ENCODE data around the gene MT1F. TPM values are rescaled to one million over a fixed set of nuclear protein-coding genes. Genes with fewer than 3 reads are reported as not detected.

Gene MT1F
- total RNA-seq, 2 donors from 2014 or later: 3.4 TPM; not detected in 1

- Mint-ChIP-seq H3K4me1 (no peaks in the 10 kb centered on the region), H3K36me3 (ENCODE audit: low read depth) (no peaks in the 10 kb centered on the region), H3K4me3 (no peak overlapping the region), H3K27ac (no peak overlapping the region), H3K27me3 (ENCODE audit: insufficient read depth) (peaks cover 96% of the 10 kb centered on the region), H3K9me3 (no peaks in the 10 kb centered on the region)
- Histone ChIP-seq H3K4me1 (ENCODE audit: control insufficient read depth, insufficient read depth, low read length) (no peaks in the 10 kb centered on the region), H3K36me3 (ENCODE audit: control insufficient read depth, insufficient read depth, low read length) (no peaks in the 10 kb centered on the region), H3K27me3 (ENCODE audit: control insufficient read depth, insufficient read depth, low read length, poor library complexity, severe bottlenecking) (peaks cover 98% of the 10 kb centered on the region), H3K9me3 (ENCODE audit: control insufficient read depth, low read length) (no peaks in the 10 kb centered on the region), H3K4me3 (ENCODE audit: low read length) (no peak overlapping the region), H3K9ac (ENCODE audit: extremely low read depth, low read length, poor library complexity, severe bottlenecking) (no peak overlapping the region), H3K27ac (ENCODE audit: low read depth, low read length) (no peak overlapping the region)
- 96 to 100% methylated on average over 2 of the region's 2 CpGs for WGBS, 2 experiments (ENCODE audit: insufficient coverage in 1 of 2, insufficient read length in 1 of 2)
- TF ChIP-seq CTCF (conservative IDR thresholded peaks at IDR 0.05): no peak
- DNase-seq: no peak
These were observed 8.5 kb upstream of the MT1F start for GRCh38 chr16:56649271-56649670.

- no peak for TF ChIP-seq CTCF (conservative IDR thresholded peaks at IDR 0.05)
- H3K27me3 ChIP-seq (ENCODE audit: control insufficient read depth, insufficient read depth, low read length, poor library complexity, severe bottlenecking): peaks cover 94% of the 10 kb centered on the region
- H3K36me3 ChIP-seq (ENCODE audit: control insufficient read depth, insufficient read depth, low read length): no peaks in the 10 kb centered on the region
- Mint-ChIP-seq H3K36me3 (ENCODE audit: low read depth) (no peaks in the 10 kb centered on the region), H3K4me3 (no peak overlapping the region), H3K9me3 (no peaks in the 10 kb centered on the region), H3K4me1 (no peaks in the 10 kb centered on the region), H3K27ac (no peak overlapping the region), H3K27me3 (ENCODE audit: insufficient read depth) (peaks cover 92% of the 10 kb centered on the region)
- H3K27ac ChIP-seq (ENCODE audit: low read depth, low read length): no peak overlapping the region
- H3K9me3 ChIP-seq (ENCODE audit: control insufficient read depth, low read length): no peaks in the 10 kb centered on the region
- no peak overlapping the region for H3K4me3 ChIP-seq (ENCODE audit: low read length)
- no peak overlapping the region for H3K9ac ChIP-seq (ENCODE audit: extremely low read depth, low read length, poor library complexity, severe bottlenecking)
- 86 to 95% methylated on average over 1 to 3 of the region's 3 CpGs for WGBS, 2 experiments (ENCODE audit: insufficient coverage in 1 of 2, insufficient read length in 1 of 2)
- H3K4me1 ChIP-seq (ENCODE audit: control insufficient read depth, insufficient read depth, low read length): no peaks in the 10 kb centered on the region
- DNase-seq: no peak
These were observed 7.9 kb upstream of the MT1F start for GRCh38 chr16:56649820-56650219.

GRCh38 chr16:56651586-56651985, 6.2 kb upstream of the MT1F start, which contains the start of gene MT1B:
Gene MT1B (plus strand): TSS chr16:56651886. CDS start chr16:56651954, 68 bp downstream.
- Mint-ChIP-seq H3K27me3 (ENCODE audit: insufficient read depth) (peaks cover 85% of the 10 kb centered on the region), H3K4me1 (no peaks in the 10 kb centered on the region), H3K9me3 (no peaks in the 10 kb centered on the region), H3K36me3 (ENCODE audit: low read depth) (no peaks in the 10 kb centered on the region), H3K4me3 (no peak within 1 kb of the TSS), H3K27ac (no peak within 1 kb of the TSS)
- no peaks in the 10 kb centered on the region for H3K4me1 ChIP-seq (ENCODE audit: control insufficient read depth, insufficient read depth, low read length)
- no peak for TF ChIP-seq CTCF (conservative IDR thresholded peaks at IDR 0.05)
- DNase-seq: no peak
- WGBS, 2 experiments (ENCODE audit: insufficient coverage in 1 of 2, insufficient read length in 1 of 2): 82 to 94% methylated on average over 3 to 7 of the region's 7 CpGs
- H3K9ac ChIP-seq (ENCODE audit: extremely low read depth, low read length, poor library complexity, severe bottlenecking): no peak within 1 kb of the TSS
- H3K4me3 ChIP-seq (ENCODE audit: low read length): no peak within 1 kb of the TSS
- no peaks in the 10 kb centered on the region for H3K36me3 ChIP-seq (ENCODE audit: control insufficient read depth, insufficient read depth, low read length)
- H3K9me3 ChIP-seq (ENCODE audit: control insufficient read depth, low read length): no peaks in the 10 kb centered on the region
- H3K27ac ChIP-seq (ENCODE audit: low read depth, low read length): no peak within 1 kb of the TSS
- peaks cover 89% of the 10 kb centered on the region for H3K27me3 ChIP-seq (ENCODE audit: control insufficient read depth, insufficient read depth, low read length, poor library complexity, severe bottlenecking)

Data from endodermal cell (in vitro differentiated cells).